B cell (primary cell): ENCODE data around the gene PTPN13.

Experiments
- EZH2 ChIP-seq: IDR thresholded peaks from 2 replicates; pipeline ENCODE4 v1.6.1; 2012; ENCODE audit warnings: borderline replicate concordance, low read depth, mild to moderate bottlenecking, moderate library complexity, low read length; ENCODE audit not compliant: insufficient read depth, poor library complexity, severe bottlenecking
- TF ChIP-seq, protein P1 (sequence below): fragments of 200-600 bp; IDR thresholded peaks from one replicate; pipeline ENCODE4 v1.8.0; 2022; ENCODE audit warnings: antibody characterized with exemption, mild to moderate bottlenecking

DNA sequence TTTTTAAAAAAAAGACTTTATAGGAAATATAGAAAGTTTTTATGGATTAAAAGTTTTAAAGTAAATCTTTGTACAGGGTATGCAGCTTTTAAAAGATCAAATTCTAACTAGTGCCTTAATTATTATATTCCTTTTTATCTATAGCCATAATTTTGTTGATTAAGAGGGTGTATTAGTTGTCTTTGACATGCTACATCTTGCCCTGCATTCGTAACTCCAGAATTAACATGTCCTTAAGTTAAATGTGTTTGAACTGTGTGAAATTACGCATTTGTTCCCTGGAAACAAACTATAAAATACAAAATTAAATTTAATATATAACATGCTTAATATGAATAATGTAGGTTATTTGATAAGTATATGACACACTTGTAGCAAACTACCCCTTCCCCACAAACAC, 66.3 kb downstream of the PTPN13 start:
- TF ChIP-seq EZH2: no peak
- TF ChIP-seq, protein P1, sequence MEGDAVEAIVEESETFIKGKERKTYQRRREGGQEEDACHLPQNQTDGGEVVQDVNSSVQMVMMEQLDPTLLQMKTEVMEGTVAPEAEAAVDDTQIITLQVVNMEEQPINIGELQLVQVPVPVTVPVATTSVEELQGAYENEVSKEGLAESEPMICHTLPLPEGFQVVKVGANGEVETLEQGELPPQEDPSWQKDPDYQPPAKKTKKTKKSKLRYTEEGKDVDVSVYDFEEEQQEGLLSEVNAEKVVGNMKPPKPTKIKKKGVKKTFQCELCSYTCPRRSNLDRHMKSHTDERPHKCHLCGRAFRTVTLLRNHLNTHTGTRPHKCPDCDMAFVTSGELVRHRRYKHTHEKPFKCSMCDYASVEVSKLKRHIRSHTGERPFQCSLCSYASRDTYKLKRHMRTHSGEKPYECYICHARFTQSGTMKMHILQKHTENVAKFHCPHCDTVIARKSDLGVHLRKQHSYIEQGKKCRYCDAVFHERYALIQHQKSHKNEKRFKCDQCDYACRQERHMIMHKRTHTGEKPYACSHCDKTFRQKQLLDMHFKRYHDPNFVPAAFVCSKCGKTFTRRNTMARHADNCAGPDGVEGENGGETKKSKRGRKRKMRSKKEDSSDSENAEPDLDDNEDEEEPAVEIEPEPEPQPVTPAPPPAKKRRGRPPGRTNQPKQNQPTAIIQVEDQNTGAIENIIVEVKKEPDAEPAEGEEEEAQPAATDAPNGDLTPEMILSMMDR: no peak
